HepG2 (cell line): Measurements from ENCODE around the gene TPGS1. TPM values are rescaled to one million over a fixed set of nuclear protein-coding genes. Genes with fewer than 3 reads are reported as not detected.

Source experiments
- ARID5B ChIP-seq: IDR thresholded peaks from 2 replicates; pipeline ENCODE4 v1.4.0; 2020; ENCODE audit warnings: mild to moderate bottlenecking, missing genetic modification reagents
- CTCF ChIP-seq: sonication (generic); formaldehyde crosslinking; IDR thresholded peaks from 2 replicates; pipeline ENCODE4 v1.5.0; 2020; ENCODE audit warnings: mild to moderate bottlenecking, missing genetic modification reagents, moderate library complexity
- DMAP1 ChIP-seq: IDR thresholded peaks from 2 replicates; pipeline ENCODE4 v1.6.1; 2016
- ETV6 ChIP-seq: sonication (generic); formaldehyde crosslinking; conservative IDR thresholded peaks from 2 replicates; pipeline ENCODE4 v1.4.0; 2020; ENCODE audit warnings: missing genetic modification reagents
- FOXP4 ChIP-seq: sonication (generic); formaldehyde crosslinking; IDR thresholded peaks from 2 replicates; pipeline ENCODE4 v1.4.0; 2020; ENCODE audit warnings: missing genetic modification reagents
- HDAC1 ChIP-seq: sonication (generic); formaldehyde crosslinking; IDR thresholded peaks from 2 replicates; pipeline ENCODE4 v1.5.1; 2020; ENCODE audit warnings: mild to moderate bottlenecking, missing genetic modification reagents
- NBN ChIP-seq: fragments of 450-650 bp; conservative IDR thresholded peaks from 2 replicates; pipeline ENCODE4 v1.6.1; 2017
- NR1H2 ChIP-seq: sonication (generic); formaldehyde crosslinking; IDR thresholded peaks from 2 replicates; pipeline ENCODE4 v1.8.1; 2022; ENCODE audit warnings: low read depth, missing genetic modification reagents, borderline replicate concordance
- RELA ChIP-seq: sonication (generic); formaldehyde crosslinking; IDR thresholded peaks from 2 replicates; pipeline ENCODE4 v1.4.0; 2020; ENCODE audit warnings: missing genetic modification reagents
- SAP130 ChIP-seq: IDR thresholded peaks from 2 replicates; pipeline ENCODE4 v1.6.1; 2016; ENCODE audit warnings: low read depth
- SOX13 ChIP-seq, 3 experiments: fragments of 450-650 bp in 1 of 3; sonication (generic) in 1 of 3; formaldehyde crosslinking in 1 of 3; IDR thresholded peaks in 2 of 3; conservative IDR thresholded peaks in 1 of 3; 2 replicates each; pipeline versions ENCODE4 v1.5.0 to v1.6.1; 2016 to 2020; ENCODE audit warnings: antibody characterized with exemption in 1 of 3, mild to moderate bottlenecking in 1 of 3, missing compliant biosample characterization in 1 of 3, missing genetic modification reagents in 1 of 3, moderate library complexity in 1 of 3
- TBL1XR1 ChIP-seq: fragments of 150-350 bp; IDR thresholded peaks from 2 replicates; pipeline ENCODE4 v1.6.1; 2014; ENCODE audit warnings: borderline replicate concordance, low read length; ENCODE audit not compliant: partially characterized antibody
- TFDP2 ChIP-seq: sonication (generic); formaldehyde crosslinking; IDR thresholded peaks from 2 replicates; pipeline ENCODE4 v1.4.0; 2020; ENCODE audit warnings: missing genetic modification reagents
- TOPORS ChIP-seq: sonication (generic); formaldehyde crosslinking; IDR thresholded peaks from 2 replicates; pipeline ENCODE4 v1.8.0; 2023; ENCODE audit warnings: mild to moderate bottlenecking, missing genetic modification reagents
- YEATS4 ChIP-seq: sonication (generic); formaldehyde crosslinking; IDR thresholded peaks from 2 replicates; pipeline ENCODE4 v1.4.0; 2020; ENCODE audit warnings: missing genetic modification reagents, borderline replicate concordance
- ZFP41 ChIP-seq: sonication (generic); formaldehyde crosslinking; IDR thresholded peaks from 2 replicates; pipeline ENCODE4 v1.4.0; 2020; ENCODE audit warnings: mild to moderate bottlenecking, missing genetic modification reagents, borderline replicate concordance
- ZNF24 ChIP-seq: fragments of 450-650 bp; IDR thresholded peaks from 2 replicates; pipeline ENCODE4 v1.6.1; 2017; ENCODE audit warnings: antibody characterized with exemption, mild to moderate bottlenecking
- ZNF317 ChIP-seq: sonication (generic); formaldehyde crosslinking; IDR thresholded peaks from 2 replicates; pipeline ENCODE4 v1.5.0; 2020; ENCODE audit warnings: mild to moderate bottlenecking, missing genetic modification reagents
- ZNF619 ChIP-seq: sonication (generic); formaldehyde crosslinking; IDR thresholded peaks from 2 replicates; pipeline ENCODE4 v1.4.0; 2020; ENCODE audit warnings: mild to moderate bottlenecking, missing genetic modification reagents
- polyA plus RNA-seq, 8 experiments: library from polyadenylated mRNA; depleted of rRNA in 3 of 8; stranded (reverse) in 7 of 8; unstranded in 1 of 8; fragments of >200 nt; fragmentation: Illumina TruSeq in 4 of 8; extraction: Trizol in 4 of 8; gene quantifications; 2 replicates each; pipeline versions ENCODE4 v1.2.1 to v1.2.3, GENCODE V29; 2011 to 2016; ENCODE audit warnings: low read depth in 4 of 8, missing spikeins in 1 of 8, mixed read lengths in 1 of 8; ENCODE audit not compliant: insufficient read depth in 1 of 8
- total RNA-seq, 5 experiments: library from RNA; depleted of rRNA; stranded (reverse); fragments of >200 nt; fragmentation: Illumina TruSeq; extraction: Trizol; gene quantifications; 2 replicates each; pipeline ENCODE4 v1.2.3, GENCODE V29; 2016; ENCODE audit warnings: low read depth in 1 of 5

The TPGS1 gene
- total and polyA plus RNA-seq, 2 of the 13 experiments (the other 11 are each of a cell fraction or from before 2014, with no cell fraction given) = 1.1 to 6.2 TPM

GRCh38 chr19:461721-462551 is 45.4 kb upstream of the TPGS1 start (continued):
- TF ChIP-seq FOXP4 (CRISPR knock-in tag) = peak; percentile 49; the same call in 1 of the 2 replicates
- TF ChIP-seq ETV6 (CRISPR knock-in tag) = 0 out of 2 replicates have a peak, but pooled peaks have one; percentile 66
- 0 out of 2 replicates have a peak, but pooled peaks have one; percentile 52 for TF ChIP-seq TOPORS (CRISPR knock-in tag)
- no peak for TF ChIP-seq NBN
- TF ChIP-seq ZNF317 = no peak
- peak; percentile 61 for TF ChIP-seq TFDP2 (CRISPR knock-in tag)
- TF ChIP-seq CTCF = no peak
- no peak for TF ChIP-seq TBL1XR1
- TF ChIP-seq ZNF619 (CRISPR knock-in tag) = no peak
- no peak for TF ChIP-seq SOX13 (IDR thresholded peaks at IDR 0.05)
- peak in 1 of 2 experiments; percentile 68; a peak in 2 of 4 replicates for TF ChIP-seq SOX13 (CRISPR knock-in tag; conservative IDR thresholded peaks at IDR 0.05 in 1 of 2, IDR thresholded peaks at IDR 0.05 in 1 of 2)
- no peak for TF ChIP-seq ZFP41 (CRISPR knock-in tag)
- peak; percentile 87 for TF ChIP-seq SAP130 (CRISPR knock-in tag)
- peak; percentile 64; the same call in 1 of the 2 replicates for TF ChIP-seq DMAP1
- 0 out of 2 replicates have a peak, but pooled peaks have one; percentile 28 for TF ChIP-seq RELA
- no peak for TF ChIP-seq NR1H2 (CRISPR knock-in tag)
- no peak for TF ChIP-seq ZNF24
- TF ChIP-seq HDAC1 (CRISPR knock-in tag) = peak; percentile 59
- TF ChIP-seq YEATS4 (CRISPR knock-in tag) = peak; percentile 80
- peak; percentile 81 for TF ChIP-seq ARID5B
